GM18517 (cell line): ENCODE data around the gene LINGO1.

Experiments
- ATAC-seq: cut with Tn5 transposase; IDR thresholded peaks from one replicate; pipeline ENCODE4 v1.9.1; 2021; ENCODE audit warnings: mild to moderate bottlenecking, moderate library complexity; ENCODE audit not compliant: unreplicated experiment

Gene LINGO1

DNA sequence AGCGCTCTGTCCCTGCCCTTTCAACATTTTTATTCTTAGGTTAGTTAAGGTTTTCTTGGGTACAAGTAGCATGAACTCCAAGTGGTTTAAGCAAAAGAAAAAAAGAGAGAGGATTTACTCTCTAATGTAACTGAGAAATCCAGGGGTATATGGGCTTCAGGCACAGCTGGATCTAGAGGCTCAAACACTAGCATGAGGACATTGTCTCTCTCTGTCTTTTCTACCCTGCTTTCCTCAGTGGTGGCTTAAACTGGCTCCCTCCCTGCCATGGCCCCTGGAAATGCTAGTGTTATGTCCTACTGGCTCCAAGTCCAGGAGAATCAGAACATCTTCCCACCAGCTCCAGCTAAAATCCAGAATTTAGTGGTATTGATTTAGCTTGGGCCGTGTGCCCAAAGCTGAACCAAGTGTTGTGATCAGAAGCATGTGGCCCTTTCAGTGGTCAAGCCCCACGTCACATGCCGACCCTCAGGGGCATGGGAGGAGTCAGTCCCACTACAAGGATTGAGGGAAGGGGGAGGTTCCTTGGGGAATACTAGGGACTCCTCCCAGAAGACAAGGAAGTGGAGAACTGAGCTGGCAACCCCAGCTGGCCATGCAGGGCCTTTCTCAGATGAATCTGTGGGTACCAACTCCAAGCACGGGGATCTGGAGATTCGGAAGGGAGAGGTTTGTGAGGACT lies 58.0 kb downstream of the LINGO1 start:
- no peak for ATAC-seq

DNA sequence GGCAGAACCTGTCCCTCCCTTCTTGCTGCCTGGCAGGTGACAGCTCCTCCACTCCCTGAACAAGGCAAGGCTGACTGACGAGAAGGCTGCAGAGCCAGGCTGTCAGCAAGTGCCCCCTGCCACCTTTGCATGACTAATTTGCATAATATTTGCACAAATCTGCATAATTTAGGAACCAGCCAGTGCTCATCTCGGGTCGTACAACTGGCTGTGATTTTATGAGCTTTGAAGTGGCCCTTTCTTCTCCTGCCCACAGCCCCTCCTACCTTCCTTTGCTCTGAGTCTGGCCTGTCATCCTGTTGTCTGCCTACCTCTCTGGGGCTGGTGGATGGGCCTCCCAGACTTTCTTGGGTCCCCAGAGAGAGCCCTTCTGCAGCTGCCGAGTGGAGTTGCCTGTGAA lies 58.9 kb downstream of the LINGO1 start:
- no peak for ATAC-seq

DNA sequence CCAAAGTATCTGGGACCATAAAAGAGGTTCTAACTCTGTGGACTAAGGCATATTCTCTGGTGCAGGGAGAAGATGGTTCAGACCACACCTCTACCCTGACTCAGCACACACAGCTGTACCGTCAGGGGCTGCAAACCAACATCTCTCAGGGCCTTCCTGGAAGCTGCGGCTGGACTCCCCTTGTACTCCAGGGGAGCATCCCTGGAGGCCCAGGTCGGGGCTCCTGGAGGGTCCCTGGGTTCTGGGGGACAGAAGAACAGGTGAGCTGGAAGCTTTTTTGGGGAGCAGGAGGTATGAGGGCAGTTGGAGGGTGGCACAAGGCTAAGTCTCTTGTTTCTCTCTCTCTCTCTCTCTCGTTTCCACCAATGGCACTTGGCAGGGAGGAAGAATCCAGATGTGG lies 60.5 kb downstream of the LINGO1 start:
- ATAC-seq, result no peak

DNA sequence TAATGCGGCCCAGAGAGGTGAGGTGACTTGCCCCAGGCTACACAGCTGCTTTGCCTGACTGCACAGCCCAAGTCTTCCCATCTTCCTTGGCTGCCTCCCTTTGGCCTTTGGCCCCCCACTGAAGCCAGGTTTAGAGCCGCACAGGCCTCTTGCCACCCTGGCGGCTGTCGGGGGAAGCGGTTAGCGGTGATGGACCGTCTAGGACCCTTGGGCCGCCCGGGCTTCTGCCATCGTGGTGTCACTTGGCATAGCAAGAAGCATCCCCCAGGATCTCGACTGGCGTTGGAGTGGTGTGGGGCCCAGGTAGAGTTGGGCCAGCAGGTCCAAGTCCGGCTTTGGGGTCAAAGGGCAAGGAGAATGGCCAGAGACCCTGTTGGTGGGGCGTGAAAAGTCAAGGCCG lies 61.0 kb downstream of the LINGO1 start:
- no peak for ATAC-seq

DNA sequence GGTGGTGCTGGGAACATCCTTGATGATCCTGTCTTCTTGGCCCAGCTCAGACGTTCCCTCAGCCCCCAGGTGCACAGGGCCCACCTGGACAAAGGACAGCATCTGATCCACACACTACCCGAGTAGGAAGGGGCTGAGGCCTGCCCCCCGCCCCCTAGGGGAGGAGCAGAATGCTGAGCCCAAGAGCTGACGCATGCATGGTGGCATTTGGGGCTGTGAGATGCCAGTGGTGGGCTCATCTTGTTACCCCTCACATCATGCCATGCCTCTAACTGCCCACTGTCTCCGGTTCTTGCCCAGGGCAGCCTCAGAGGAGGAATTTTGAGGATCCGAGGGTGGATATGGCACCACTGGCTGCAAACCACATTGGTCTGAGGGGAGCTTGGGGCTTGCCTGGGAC lies 61.5 kb downstream of the LINGO1 start:
- no peak for ATAC-seq

DNA sequence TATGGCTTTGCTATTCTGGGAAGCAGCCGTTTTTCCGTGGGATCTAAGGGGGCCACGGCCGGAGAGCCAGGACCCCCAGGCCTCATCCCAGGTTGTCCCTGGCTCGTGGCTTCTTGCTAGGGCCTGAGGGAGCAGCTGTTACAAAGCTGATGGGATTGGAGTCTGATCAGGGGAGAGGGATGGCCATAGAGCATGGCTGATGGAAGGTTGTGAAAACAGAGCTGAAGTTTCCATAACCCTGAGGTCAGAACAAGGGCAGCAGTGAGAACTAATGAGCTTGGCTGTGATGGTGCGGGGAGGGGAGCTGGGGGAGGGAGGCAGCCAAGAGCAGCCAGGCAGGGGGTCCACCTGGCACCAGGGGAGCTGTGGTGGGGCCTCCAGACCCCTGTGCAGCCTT lies 63.0 kb downstream of the LINGO1 start:
- no peak for ATAC-seq

DNA sequence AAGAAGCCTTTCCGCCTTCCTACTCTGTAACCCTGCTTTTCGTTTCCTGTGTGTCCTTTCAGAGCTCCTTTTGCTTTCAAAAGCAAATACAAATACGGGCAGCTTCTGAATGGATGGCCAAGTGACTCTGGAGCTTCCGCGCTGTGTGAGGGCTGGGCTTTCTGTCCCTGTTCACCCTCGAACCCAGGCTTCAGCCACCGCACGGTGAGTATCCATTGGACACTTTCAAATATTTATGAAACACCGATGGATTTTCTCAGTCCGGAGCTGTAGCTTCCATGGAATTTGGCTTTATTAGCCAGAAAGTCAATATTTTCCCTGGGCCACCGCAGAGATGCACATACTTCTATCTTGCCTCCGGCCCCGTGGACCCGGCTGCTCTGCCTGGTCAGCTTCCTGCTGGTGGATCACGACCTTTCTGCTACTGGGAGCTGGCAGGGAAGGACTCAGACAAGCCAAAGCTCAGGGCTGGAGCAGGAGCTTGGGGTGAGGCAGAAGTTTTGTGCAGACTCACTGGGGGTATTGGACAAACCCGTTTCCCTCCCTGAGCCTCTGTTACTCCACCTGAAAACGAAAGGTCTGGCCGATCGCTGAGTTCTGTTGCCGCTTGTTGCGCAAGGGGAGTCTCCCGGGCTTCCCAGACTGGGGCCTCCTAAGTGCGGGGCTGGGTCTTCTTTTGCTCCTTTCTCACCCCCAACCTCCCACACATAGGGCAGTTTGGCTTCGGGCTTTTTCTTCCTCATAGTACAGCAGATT lies 63.6 kb downstream of the LINGO1 start:
- ATAC-seq, result no peak

DNA sequence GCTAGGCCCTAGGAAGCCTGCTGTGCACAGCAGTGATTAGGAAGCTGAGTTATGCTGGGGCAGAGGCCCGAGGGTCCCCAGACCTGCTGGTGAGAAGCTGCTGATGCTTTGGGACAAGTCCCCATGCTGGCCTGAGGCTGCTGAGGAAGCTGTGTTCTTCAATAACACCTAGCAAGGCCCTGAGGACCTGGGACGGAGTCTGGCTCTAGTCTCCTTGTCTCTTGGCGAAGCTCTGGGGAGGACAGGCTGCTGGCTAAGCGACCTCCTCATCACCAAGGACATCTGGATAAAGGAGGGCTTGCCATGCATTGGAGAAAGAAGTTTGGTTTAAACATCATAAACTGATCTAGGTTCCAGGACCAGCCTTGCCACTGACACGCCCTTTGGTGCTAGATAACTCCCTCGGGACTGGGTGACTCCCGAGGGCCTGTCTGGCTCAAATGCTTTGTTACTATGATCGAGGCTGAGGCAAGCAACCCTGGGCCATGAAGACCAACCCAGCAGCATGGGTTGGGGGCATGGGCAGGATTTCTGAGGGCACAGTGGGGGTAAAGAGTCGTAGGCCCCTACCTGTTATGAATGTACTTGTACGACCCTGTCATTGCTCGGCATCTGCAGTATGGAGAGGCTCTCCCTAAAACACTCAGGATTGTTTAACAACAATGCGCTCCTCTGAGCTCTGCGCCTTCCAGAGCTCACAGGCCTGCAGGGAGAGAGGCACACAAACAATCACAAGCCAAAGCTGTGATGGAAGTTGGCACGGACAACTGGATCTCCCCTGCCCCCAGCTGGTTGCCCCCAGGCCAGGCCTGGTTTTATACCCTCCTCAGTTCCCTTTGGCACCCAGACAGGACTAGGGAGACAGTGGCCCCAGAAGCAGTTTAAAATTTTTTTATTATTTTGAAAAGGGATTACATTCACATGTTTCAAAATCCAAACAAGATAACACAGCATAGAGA lies 64.4 kb downstream of the LINGO1 start:
- no peak for ATAC-seq

DNA sequence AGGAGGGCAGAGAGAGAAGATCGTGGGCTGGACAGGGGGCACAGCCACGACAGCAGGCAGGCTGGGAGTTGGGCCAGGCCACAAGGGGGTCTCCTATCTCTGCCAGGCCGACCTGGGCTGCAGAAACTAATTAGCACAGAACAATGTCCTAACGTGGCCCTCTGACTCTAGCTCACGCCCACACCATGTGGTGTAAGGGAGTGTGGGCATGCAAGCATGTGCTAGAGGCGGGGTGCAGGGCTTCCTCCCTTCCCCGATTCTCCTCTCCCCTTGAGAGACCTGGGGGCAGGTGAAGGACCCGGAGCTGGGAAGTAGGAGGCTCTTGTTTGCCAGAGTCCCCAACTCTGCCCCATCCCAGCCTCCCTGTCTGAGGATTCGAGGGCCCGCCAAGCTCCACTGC lies 65.5 kb downstream of the LINGO1 start:
- ATAC-seq, result no peak

DNA sequence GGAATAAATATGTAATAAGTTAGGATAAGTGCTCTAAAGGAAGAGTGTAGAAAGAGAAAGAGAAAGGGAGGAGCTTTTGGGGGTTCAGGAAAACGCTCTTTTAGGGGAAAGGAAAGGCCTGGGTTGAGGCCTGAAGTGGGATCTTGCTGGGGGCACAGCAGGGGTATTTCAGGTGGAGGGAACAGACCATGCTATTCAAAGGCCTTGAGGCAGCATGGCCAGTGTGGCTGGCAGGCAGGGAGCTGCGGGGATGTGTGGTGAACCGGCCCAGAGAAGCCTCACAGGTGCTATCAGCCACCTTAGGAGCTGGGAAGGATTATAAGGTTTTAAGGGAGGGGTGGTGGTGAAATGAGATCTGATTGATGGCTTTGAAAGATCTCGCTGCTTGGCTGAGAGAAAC lies 66.6 kb downstream of the LINGO1 start:
- ATAC-seq, result no peak

DNA sequence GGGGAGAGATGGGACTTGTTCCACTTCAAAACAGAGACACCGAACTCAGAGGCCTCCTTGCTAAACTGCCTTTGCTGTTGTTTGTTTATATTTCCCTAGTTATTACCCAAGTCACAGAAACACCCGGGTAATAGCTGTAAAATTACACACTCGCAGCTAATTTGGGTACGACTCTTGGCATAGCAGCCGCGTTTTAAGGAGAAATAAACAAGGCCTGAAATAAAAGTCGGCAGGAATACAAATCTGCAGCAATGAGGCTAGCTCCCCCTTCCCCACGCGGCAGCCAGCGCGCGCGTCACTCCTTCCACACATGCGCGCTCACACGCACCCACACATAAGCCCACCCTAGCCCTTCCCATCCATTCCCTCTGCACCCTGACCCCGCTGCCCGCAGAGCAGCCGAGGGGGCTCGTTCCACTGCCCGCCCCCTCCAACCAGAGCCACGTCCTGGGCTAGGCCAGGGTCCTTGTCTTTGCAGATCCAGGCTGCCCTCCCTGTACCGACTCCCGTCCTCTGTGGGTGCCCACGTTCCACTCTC lies 67.3 kb downstream of the LINGO1 start:
- no peak for ATAC-seq

DNA sequence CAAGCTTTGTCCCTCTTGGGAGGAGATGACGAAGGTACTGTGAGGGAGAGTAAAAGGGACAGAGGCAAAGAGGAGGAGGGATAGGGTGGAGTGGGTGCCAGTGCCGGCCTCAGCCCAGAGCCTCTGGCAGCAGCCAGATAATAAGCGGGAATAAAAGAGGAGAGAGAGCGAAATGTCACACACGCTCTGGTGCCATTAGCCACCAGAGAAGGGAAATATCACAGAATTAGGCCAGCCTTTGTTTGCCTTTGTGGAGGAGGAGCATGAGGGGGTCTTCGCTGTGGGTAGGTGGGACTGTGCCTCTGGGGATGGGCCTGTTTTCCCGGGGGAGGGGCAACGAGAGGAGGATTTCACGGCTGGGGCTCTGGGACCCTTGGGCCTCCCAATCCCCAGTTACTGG lies 67.8 kb downstream of the LINGO1 start:
- ATAC-seq, result no peak

DNA sequence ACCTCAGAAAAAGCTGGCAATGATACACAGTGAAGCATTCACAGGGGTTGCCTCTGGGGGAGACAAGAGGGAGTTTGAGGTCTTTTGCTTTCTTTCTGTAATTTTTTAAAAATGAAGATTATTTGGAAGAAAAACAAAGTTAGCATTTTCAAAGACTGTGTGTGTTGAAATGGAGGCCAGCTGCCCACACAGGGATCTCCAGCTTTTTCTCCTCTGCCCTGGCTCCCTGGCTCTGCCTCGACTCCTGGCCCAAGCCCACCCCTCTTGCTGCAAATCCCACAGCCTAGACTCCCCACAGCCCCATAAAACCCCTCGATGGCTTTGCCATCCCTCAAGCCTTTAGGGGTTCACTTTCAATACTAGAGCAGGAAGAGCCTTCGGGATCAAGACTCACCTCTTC lies 68.4 kb downstream of the LINGO1 start:
- ATAC-seq, result no peak

DNA sequence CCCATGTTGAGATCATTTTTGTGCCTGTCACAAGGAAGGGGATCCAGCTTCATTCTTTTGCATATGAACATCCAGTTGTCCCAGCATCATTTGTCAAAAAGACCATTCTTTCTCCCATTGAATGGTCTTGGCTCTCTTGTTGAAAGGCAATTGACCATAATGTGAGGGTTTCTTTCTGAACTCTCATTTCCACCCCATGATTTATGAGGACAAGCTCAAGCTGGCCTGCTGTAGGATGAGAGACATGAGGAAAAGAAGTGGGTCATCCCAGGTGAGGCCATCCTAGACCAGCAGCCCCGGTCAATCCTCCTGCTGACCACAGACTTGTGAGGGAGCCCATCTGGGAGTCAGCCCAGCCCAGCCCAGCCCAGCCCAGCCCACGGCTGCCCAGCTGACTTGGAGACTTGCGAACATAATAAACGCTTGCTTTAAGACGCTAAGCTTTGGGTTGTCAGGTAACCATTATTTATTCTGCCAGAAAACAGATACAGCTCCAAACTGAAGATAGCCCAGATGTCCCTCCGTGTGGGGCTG lies 69.0 kb downstream of the LINGO1 start:
- no peak for ATAC-seq
